ENCODE results near the gene OARD1.

Gene OARD1

DNA sequence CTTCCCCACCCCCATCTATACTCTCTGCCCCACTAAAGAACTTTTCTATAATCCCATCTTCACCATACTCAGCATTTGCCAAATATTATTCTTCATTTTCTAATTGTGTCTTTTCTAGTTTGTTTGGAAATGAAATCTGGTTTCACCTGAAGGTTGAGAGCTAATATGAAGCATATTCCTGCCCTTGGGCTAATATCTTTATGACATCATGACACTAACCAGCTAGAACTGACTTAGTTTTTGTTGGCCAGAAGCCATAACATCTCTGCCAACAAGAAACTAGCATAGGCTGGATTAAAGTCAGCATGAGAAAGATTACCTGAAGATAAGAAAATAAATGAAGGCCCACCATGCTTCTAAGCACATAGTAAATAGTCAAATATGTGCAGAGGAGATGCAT is 49.9 kb downstream of the OARD1 start (continued):
- TF ChIP-seq ZNF473 (tag by site-specific recombination; IDR thresholded peaks at IDR 0.05) (no peak), ZNF19 (tag by site-specific recombination; IDR thresholded peaks at IDR 0.05; ENCODE audit: low read depth) (no peak), ZNF394 (tag by site-specific recombination; IDR thresholded peaks at IDR 0.05; ENCODE audit: borderline replicate concordance) (no peak), ZNF571 (tag by site-specific recombination; IDR thresholded peaks at IDR 0.05) (no peak), ZNF670 (tag by site-specific recombination; IDR thresholded peaks at IDR 0.05; ENCODE audit: low read depth) (no peak), SETDB1 (IDR thresholded peaks at IDR 0.05; ENCODE audit: insufficient read length, low read length) (no peak), ZNF311 (tag by site-specific recombination; IDR thresholded peaks at IDR 0.05; ENCODE audit: borderline replicate concordance) (no peak), ZBTB6 (tag by site-specific recombination; IDR thresholded peaks at IDR 0.05) (no peak), ZNF626 (tag by site-specific recombination; IDR thresholded peaks at IDR 0.05) (no peak; the same call in none of the 2 replicates), GLI2 (tag by site-specific recombination; IDR thresholded peaks at IDR 0.05; ENCODE audit: borderline replicate concordance, low read depth) (no peak), ZNF174 (tag by site-specific recombination; IDR thresholded peaks at IDR 0.05) (no peak), ZNF529 (tag by site-specific recombination; IDR thresholded peaks at IDR 0.05; ENCODE audit: insufficient replicate concordance) (no peak), OSR2 (tag by site-specific recombination; IDR thresholded peaks at IDR 0.05) (peak; percentile 7; the same call in 1 of the 2 replicates), IKZF3 (tag by site-specific recombination; IDR thresholded peaks at IDR 0.05) (no peak), SP3 (tag by site-specific recombination; IDR thresholded peaks at IDR 0.05) (no peak), ZNF555 (tag by site-specific recombination; conservative IDR thresholded peaks at IDR 0.05) (no peak), OVOL3 (tag by site-specific recombination; IDR thresholded peaks at IDR 0.05) (0 out of 2 replicates have a peak, but pooled peaks have one; percentile 46), ZNF843 (tag by site-specific recombination; IDR thresholded peaks at IDR 0.05) (peak; percentile 65), ZNF280C (tag by site-specific recombination; IDR thresholded peaks at IDR 0.05) (no peak), MYNN (tag by site-specific recombination; IDR thresholded peaks at IDR 0.05; ENCODE audit: borderline replicate concordance) (no peak), TCF7L2 (IDR thresholded peaks at IDR 0.05; ENCODE audit: borderline replicate concordance, low read depth, low read length) (no peak), SCRT1 (tag by site-specific recombination; IDR thresholded peaks at IDR 0.05; ENCODE audit: borderline replicate concordance) (no peak), ZBTB8A (tag by site-specific recombination; IDR thresholded peaks at IDR 0.05) (no peak), ZNF175 (tag by site-specific recombination; IDR thresholded peaks at IDR 0.05) (no peak), ZNF701 (tag by site-specific recombination; IDR thresholded peaks at IDR 0.05) (no peak), ZNF580 (tag by site-specific recombination; IDR thresholded peaks at IDR 0.05) (no peak), ZNF366 (tag by site-specific recombination; conservative IDR thresholded peaks at IDR 0.05) (peak; percentile 41; the same call in 1 of the 2 replicates), REPIN1 (tag by site-specific recombination; IDR thresholded peaks at IDR 0.05; ENCODE audit: low read depth) (no peak), ZNF76 (tag by site-specific recombination; IDR thresholded peaks at IDR 0.05; ENCODE audit: borderline replicate concordance, low read depth) (no peak), ZNF777 (tag by site-specific recombination; IDR thresholded peaks at IDR 0.05; ENCODE audit: borderline replicate concordance) (no peak)
- TF ChIP-seq, protein P1, sequence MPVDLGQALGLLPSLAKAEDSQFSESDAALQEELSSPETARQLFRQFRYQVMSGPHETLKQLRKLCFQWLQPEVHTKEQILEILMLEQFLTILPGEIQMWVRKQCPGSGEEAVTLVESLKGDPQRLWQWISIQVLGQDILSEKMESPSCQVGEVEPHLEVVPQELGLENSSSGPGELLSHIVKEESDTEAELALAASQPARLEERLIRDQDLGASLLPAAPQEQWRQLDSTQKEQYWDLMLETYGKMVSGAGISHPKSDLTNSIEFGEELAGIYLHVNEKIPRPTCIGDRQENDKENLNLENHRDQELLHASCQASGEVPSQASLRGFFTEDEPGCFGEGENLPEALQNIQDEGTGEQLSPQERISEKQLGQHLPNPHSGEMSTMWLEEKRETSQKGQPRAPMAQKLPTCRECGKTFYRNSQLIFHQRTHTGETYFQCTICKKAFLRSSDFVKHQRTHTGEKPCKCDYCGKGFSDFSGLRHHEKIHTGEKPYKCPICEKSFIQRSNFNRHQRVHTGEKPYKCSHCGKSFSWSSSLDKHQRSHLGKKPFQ (tag by site-specific recombination; IDR thresholded peaks at IDR 0.05): no peak
- TF ChIP-seq, protein P2, sequence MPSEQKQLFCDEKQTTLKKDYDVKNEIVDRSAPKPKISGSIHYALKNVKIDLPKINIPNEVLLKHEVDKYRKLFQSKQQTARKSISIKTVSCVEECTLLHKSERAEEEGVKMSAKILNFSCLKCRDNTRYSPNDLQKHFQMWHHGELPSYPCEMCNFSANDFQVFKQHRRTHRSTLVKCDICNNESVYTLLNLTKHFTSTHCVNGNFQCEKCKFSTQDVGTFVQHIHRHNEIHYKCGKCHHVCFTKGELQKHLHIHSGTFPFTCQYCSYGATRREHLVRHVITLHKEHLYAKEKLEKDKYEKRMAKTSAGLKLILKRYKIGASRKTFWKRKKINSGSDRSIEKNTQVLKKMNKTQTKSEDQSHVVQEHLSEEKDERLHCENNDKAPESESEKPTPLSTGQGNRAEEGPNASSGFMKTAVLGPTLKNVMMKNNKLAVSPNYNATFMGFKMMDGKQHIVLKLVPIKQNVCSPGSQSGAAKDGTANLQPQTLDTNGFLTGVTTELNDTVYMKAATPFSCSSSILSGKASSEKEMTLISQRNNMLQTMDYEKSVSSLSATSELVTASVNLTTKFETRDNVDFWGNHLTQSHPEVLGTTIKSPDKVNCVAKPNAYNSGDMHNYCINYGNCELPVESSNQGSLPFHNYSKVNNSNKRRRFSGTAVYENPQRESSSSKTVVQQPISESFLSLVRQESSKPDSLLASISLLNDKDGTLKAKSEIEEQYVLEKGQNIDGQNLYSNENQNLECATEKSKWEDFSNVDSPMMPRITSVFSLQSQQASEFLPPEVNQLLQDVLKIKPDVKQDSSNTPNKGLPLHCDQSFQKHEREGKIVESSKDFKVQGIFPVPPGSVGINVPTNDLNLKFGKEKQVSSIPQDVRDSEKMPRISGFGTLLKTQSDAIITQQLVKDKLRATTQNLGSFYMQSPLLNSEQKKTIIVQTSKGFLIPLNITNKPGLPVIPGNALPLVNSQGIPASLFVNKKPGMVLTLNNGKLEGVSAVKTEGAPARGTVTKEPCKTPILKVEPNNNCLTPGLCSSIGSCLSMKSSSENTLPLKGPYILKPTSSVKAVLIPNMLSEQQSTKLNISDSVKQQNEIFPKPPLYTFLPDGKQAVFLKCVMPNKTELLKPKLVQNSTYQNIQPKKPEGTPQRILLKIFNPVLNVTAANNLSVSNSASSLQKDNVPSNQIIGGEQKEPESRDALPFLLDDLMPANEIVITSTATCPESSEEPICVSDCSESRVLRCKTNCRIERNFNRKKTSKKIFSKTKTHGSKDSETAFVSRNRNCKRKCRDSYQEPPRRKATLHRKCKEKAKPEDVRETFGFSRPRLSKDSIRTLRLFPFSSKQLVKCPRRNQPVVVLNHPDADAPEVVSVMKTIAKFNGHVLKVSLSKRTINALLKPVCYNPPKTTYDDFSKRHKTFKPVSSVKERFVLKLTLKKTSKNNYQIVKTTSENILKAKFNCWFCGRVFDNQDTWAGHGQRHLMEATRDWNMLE (tag by site-specific recombination; conservative IDR thresholded peaks at IDR 0.05; ENCODE audit: low read depth): no peak

All from HEK293 (cell line).